HepG2 (cell line): Measurements from ENCODE around the gene DDR2.

ENCODE experiments used
- AHR ChIP-seq: IDR thresholded peaks from 2 replicates; pipeline ENCODE4 v1.6.1; 2018; ENCODE audit warnings: missing genetic modification reagents, missing compliant biosample characterization
- CTCF ChIP-seq: sonication (generic); formaldehyde crosslinking; IDR thresholded peaks from 2 replicates; pipeline ENCODE4 v1.5.0; 2020; ENCODE audit warnings: mild to moderate bottlenecking, missing genetic modification reagents, moderate library complexity
- HMGA1 ChIP-seq: sonication (generic); formaldehyde crosslinking; conservative IDR thresholded peaks from 2 replicates; pipeline ENCODE4 v1.4.0; 2020; ENCODE audit warnings: missing genetic modification reagents
- NFRKB ChIP-seq: fragments of 450-650 bp; IDR thresholded peaks from 2 replicates; pipeline ENCODE4 v1.6.1; 2017
- POGK ChIP-seq: sonication (generic); formaldehyde crosslinking; conservative IDR thresholded peaks from 2 replicates; pipeline ENCODE4 v1.8.0; 2022; ENCODE audit warnings: mild to moderate bottlenecking, moderate library complexity, missing genetic modification reagents
- POLR2AphosphoS5 ChIP-seq: IDR thresholded peaks from 2 replicates; pipeline ENCODE4 v1.6.1; 2012; ENCODE audit warnings: low read depth, low read length
- ZNF468 ChIP-seq: sonication (generic); formaldehyde crosslinking; IDR thresholded peaks from 2 replicates; pipeline ENCODE4 v1.8.0; 2022; ENCODE audit warnings: mild to moderate bottlenecking, moderate library complexity, missing genetic modification reagents
- TF ChIP-seq, protein P1 (sequence below): sonication (generic); formaldehyde crosslinking; IDR thresholded peaks from 2 replicates; pipeline ENCODE4 v1.4.0; 2020; ENCODE audit warnings: mild to moderate bottlenecking, missing genetic modification reagents
- TF ChIP-seq, protein P2 (sequence below), 2 experiments: IDR thresholded peaks; 2 replicates each; pipeline ENCODE4 v1.6.1; 2011 to 2012; ENCODE audit warnings: low read length in 2 of 2, borderline replicate concordance in 1 of 2, low read depth in 1 of 2, mild to moderate bottlenecking in 1 of 2, moderate library complexity in 1 of 2
- TF ChIP-seq, protein P3 (sequence below): sonication (generic); formaldehyde crosslinking; IDR thresholded peaks from 2 replicates; pipeline ENCODE4 v1.8.1; 2023; ENCODE audit warnings: missing genetic modification reagents, inconsistent platforms, borderline replicate concordance

DNA sequence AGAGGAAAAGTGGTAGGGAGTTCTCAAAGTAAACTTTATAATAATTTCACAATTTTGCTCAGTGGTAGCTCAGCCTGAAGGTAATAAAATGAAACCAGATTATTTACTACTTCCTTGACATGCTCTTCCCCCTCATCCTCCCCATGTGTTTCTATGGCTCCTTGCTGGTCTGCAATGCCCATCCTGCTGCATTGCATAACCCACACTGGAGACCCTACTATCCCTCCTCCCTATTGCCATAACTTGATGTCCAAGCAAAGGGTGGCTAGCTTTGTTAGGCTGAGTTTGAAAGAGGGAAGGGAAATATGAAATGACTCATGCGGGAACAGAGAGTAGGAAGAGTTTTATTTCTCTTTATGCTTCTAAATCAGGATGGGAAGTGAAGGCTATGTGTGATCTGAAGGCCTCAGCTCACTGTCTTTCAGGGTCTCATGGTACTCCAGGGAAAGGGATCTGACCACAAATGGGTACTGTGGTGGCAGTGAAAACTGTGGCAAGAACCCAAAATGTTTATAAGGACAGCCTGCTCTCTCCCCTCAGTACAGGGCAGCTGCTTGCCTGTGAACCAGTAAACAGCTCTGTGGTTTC lies 121.8 kb downstream of the DDR2 start:
- TF ChIP-seq CTCF (CRISPR knock-in tag) (no peak), NFRKB (no peak), AHR (CRISPR knock-in tag) (no peak), HMGA1 (no peak), ZNF468 (no peak), POLR2AphosphoS5 (no peak), POGK (CRISPR knock-in tag) (no peak)
- TF ChIP-seq, protein P1, sequence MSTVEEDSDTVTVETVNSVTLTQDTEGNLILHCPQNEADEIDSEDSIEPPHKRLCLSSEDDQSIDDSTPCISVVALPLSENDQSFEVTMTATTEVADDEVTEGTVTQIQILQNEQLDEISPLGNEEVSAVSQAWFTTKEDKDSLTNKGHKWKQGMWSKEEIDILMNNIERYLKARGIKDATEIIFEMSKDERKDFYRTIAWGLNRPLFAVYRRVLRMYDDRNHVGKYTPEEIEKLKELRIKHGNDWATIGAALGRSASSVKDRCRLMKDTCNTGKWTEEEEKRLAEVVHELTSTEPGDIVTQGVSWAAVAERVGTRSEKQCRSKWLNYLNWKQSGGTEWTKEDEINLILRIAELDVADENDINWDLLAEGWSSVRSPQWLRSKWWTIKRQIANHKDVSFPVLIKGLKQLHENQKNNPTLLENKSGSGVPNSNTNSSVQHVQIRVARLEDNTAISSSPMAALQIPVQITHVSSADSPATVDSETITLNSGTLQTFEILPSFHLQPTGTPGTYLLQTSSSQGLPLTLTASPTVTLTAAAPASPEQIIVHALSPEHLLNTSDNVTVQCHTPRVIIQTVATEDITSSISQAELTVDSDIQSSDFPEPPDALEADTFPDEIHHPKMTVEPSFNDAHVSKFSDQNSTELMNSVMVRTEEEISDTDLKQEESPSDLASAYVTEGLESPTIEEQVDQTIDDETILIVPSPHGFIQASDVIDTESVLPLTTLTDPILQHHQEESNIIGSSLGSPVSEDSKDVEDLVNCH (CRISPR knock-in tag): no peak
- TF ChIP-seq, protein P2, sequence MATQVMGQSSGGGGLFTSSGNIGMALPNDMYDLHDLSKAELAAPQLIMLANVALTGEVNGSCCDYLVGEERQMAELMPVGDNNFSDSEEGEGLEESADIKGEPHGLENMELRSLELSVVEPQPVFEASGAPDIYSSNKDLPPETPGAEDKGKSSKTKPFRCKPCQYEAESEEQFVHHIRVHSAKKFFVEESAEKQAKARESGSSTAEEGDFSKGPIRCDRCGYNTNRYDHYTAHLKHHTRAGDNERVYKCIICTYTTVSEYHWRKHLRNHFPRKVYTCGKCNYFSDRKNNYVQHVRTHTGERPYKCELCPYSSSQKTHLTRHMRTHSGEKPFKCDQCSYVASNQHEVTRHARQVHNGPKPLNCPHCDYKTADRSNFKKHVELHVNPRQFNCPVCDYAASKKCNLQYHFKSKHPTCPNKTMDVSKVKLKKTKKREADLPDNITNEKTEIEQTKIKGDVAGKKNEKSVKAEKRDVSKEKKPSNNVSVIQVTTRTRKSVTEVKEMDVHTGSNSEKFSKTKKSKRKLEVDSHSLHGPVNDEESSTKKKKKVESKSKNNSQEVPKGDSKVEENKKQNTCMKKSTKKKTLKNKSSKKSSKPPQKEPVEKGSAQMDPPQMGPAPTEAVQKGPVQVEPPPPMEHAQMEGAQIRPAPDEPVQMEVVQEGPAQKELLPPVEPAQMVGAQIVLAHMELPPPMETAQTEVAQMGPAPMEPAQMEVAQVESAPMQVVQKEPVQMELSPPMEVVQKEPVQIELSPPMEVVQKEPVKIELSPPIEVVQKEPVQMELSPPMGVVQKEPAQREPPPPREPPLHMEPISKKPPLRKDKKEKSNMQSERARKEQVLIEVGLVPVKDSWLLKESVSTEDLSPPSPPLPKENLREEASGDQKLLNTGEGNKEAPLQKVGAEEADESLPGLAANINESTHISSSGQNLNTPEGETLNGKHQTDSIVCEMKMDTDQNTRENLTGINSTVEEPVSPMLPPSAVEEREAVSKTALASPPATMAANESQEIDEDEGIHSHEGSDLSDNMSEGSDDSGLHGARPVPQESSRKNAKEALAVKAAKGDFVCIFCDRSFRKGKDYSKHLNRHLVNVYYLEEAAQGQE (IDR thresholded peaks at IDR 0.05; ENCODE audit: borderline replicate concordance in 1 of 2, low read depth in 1 of 2, low read length in 2 of 2): no peak
- TF ChIP-seq, protein P3, sequence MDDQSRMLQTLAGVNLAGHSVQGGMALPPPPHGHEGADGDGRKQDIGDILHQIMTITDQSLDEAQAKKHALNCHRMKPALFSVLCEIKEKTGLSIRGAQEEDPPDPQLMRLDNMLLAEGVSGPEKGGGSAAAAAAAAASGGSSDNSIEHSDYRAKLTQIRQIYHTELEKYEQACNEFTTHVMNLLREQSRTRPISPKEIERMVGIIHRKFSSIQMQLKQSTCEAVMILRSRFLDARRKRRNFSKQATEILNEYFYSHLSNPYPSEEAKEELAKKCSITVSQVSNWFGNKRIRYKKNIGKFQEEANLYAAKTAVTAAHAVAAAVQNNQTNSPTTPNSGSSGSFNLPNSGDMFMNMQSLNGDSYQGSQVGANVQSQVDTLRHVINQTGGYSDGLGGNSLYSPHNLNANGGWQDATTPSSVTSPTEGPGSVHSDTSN (CRISPR knock-in tag): no peak
